ENCODE results near the gene TMEM236.

DNA sequence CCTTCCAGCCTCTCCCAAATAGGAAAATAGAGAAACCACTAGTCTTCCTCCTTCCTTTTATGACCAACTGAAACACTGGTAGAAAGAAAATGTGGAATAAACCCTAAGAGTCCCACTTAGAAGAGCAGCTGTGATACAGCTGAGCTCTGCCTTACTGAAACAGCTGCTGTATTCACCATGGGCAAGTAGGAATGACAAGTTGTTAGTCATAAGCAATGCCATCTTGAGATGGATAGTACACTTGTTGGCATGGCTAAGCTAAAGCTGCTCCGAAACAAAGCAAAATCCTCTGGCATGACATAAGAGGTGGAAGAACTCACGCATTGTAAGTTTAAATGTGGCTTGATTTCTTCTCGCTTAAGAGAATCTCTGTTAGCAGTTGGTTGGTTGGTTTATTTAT, 48.3 kb upstream of the TMEM236 start:
- no peak for TF ChIP-seq POLR2A (IDR thresholded peaks at IDR 0.05)
- TF ChIP-seq, protein P1, sequence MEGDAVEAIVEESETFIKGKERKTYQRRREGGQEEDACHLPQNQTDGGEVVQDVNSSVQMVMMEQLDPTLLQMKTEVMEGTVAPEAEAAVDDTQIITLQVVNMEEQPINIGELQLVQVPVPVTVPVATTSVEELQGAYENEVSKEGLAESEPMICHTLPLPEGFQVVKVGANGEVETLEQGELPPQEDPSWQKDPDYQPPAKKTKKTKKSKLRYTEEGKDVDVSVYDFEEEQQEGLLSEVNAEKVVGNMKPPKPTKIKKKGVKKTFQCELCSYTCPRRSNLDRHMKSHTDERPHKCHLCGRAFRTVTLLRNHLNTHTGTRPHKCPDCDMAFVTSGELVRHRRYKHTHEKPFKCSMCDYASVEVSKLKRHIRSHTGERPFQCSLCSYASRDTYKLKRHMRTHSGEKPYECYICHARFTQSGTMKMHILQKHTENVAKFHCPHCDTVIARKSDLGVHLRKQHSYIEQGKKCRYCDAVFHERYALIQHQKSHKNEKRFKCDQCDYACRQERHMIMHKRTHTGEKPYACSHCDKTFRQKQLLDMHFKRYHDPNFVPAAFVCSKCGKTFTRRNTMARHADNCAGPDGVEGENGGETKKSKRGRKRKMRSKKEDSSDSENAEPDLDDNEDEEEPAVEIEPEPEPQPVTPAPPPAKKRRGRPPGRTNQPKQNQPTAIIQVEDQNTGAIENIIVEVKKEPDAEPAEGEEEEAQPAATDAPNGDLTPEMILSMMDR (IDR thresholded peaks at IDR 0.05) = no peak
- TF ChIP-seq EP300 (IDR thresholded peaks at IDR 0.05) = no peak
- TF ChIP-seq POLR2AphosphoS5 (IDR thresholded peaks at IDR 0.05) = no peak

All from gastroesophageal sphincter (tissue), 3 donors.